Ectodermal cell (in vitro differentiated cells): ENCODE results near the gene MRPL37.

ENCODE experiments used
- H3K27ac ChIP-seq: 2 replicates; pipeline ENCODE4 v1.7.0; 2013; ENCODE audit warnings: mild to moderate bottlenecking, low read depth, low read length; ENCODE audit not compliant: insufficient read depth, poor library complexity, severe bottlenecking
- H3K27me3 ChIP-seq: 2 replicates; pipeline ENCODE4 v1.7.0; 2013; ENCODE audit warnings: mild to moderate bottlenecking, low read length; ENCODE audit not compliant: insufficient read depth, control insufficient read depth, poor library complexity, severe bottlenecking
- H3K36me3 ChIP-seq: one replicate; pipeline ENCODE4 v1.7.0; 2013; ENCODE audit warnings: low read length; ENCODE audit not compliant: control insufficient read depth, insufficient read depth
- H3K4me1 ChIP-seq: one replicate; pipeline ENCODE4 v1.7.0; 2013; ENCODE audit warnings: low read length; ENCODE audit not compliant: control insufficient read depth, insufficient read depth
- H3K4me3 ChIP-seq: 2 replicates; pipeline ENCODE4 v1.7.0; 2013; ENCODE audit warnings: low read depth, low read length, control low read depth; ENCODE audit not compliant: insufficient read depth
- H3K9me3 ChIP-seq: 2 replicates; pipeline ENCODE4 v1.7.0; 2013; ENCODE audit warnings: mild to moderate bottlenecking, low read length, moderate library complexity; ENCODE audit not compliant: control insufficient read depth
- WGBS, 2 experiments: methylation state at CpG; one replicate each; pipeline ENCODE4 v1.1.7; 2013; ENCODE audit warnings: missing lambda C conversion rate in 2 of 2; 5-methylcytosine and 5-hydroxymethylcytosine counted together

The MRPL37 gene

DNA sequence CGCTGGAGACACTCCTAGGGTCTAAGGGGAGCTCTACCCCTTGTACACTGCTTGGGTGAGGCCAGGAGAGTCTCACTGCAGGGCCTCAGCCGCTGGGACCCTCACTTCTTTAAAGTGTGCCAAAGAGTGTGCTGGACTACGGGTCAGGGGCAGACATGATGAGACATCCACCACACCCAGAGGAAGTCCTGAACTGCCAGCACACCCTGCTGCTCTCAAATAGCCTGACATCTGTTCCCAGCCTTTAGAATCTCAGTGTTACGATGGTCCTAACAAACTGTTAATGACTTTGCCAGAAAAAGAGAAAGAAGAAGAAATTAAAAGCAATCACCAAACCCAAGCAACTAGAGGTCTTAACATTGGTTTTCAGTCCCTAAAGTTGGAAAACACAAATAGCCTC lies 49.0 kb downstream of the MRPL37 start:
- no peak overlapping the region for H3K27ac ChIP-seq
- 93 to 96% methylated on average over 4 of the region's 4 CpGs for WGBS, 2 experiments

GRCh38 chr1:54249819-54250435 lies 50.0 kb downstream of the MRPL37 start:
- Histone ChIP-seq H3K27ac (no peak overlapping the region), H3K4me1 (peaks cover 17% of the 10 kb centered on the region), H3K36me3 (no peaks in the 10 kb centered on the region), H3K4me3 (no peak overlapping the region), H3K9me3 (no peaks in the 10 kb centered on the region), H3K27me3 (no peaks in the 10 kb centered on the region)
- WGBS, 2 experiments: 85 to 92% methylated on average over 9 of the region's 9 CpGs

More for the DNA sequence above, 49.0 kb downstream of the MRPL37 start:
- Histone ChIP-seq H3K4me3 (no peak overlapping the region), H3K9me3 (no peaks in the 10 kb centered on the region), H3K36me3 (no peaks in the 10 kb centered on the region), H3K27me3 (no peaks in the 10 kb centered on the region), H3K4me1 (peaks cover 17% of the 10 kb centered on the region)

DNA sequence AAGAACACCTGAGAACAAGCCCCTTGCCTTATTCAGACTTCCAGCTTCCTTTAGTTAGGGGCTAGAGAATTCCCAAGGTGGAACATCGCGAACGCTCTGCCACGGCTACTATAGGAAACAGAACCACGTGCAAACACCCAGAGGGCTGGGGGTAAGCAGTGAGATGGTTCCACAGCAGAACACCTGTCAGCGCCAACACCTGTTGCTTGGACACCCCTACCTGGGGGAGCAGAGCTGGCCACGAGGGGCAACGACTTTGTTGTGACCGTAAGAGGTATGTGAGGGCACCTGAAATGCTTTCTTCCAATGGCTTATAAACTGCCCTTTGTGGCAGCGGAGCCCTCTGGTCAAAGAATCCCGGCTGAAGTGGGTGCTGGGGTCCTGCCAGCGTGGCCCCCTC lies 50.7 kb downstream of the MRPL37 start:
- 94 to 96% methylated on average over 12 of the region's 12 CpGs for WGBS, 2 experiments
- Histone ChIP-seq H3K27ac (no peak overlapping the region), H3K9me3 (no peaks in the 10 kb centered on the region), H3K27me3 (no peaks in the 10 kb centered on the region), H3K4me1 (peaks cover 15% of the 10 kb centered on the region), H3K36me3 (no peaks in the 10 kb centered on the region), H3K4me3 (no peak overlapping the region)

- Histone ChIP-seq H3K27me3 (no peaks in the 10 kb centered on the region), H3K9me3 (no peaks in the 10 kb centered on the region), H3K27ac (no peak overlapping the region), H3K4me3 (no peak overlapping the region), H3K36me3 (no peaks in the 10 kb centered on the region), H3K4me1 (peaks cover 14% of the 10 kb centered on the region)
- 94 to 97% methylated on average over 11 of the region's 11 CpGs for WGBS, 2 experiments
Measured at GRCh38 chr1:54252371-54252936, 52.5 kb downstream of the MRPL37 start.

DNA sequence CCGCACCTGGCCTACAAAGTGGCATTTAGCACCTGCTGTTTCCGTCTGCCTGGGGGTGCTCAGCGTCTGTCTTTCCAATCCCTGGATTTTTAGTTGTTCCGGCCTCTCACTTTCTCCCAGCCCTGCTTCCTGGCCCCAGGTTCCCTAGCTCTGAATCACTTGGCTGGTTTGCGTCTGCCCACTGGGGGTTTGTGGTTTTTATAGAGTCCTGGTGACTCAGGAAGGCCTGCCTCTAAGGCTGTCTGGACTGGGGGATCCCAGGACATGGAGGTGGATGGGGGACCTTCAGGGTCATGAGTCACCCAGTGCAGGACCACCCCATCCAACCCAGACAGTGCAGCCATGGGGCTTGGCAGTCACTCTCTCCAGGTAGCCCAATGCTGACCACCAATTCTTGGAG lies 53.5 kb downstream of the MRPL37 start:
- Histone ChIP-seq H3K4me1 (peaks cover 20% of the 10 kb centered on the region), H3K27me3 (no peaks in the 10 kb centered on the region), H3K4me3 (no peak overlapping the region), H3K9me3 (no peaks in the 10 kb centered on the region), H3K27ac (no peak overlapping the region), H3K36me3 (no peaks in the 10 kb centered on the region)
- 88 to 93% methylated on average over 5 of the region's 5 CpGs for WGBS, 2 experiments

DNA sequence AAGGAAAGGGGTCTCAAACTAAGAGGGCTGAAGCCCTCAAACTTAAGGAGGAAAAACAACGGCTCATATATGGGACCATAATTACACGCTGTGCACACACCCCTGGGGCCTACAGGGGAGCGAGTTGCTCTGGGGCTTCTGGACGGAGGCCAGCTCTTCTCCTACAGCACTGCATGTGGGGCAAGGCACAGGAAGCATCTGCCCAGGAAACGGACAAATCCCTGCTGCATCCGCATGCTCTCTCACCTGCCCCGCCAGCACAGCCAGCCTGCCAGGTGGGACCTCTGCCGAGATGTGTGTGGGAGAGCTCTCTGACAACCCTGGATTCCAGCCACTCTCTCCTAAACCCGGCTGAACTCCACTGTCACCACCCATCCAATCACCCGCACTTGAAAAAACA lies 54.1 kb downstream of the MRPL37 start:
- Histone ChIP-seq H3K4me1 (peaks cover 20% of the 10 kb centered on the region), H3K36me3 (no peaks in the 10 kb centered on the region), H3K4me3 (no peak overlapping the region), H3K27me3 (no peaks in the 10 kb centered on the region), H3K27ac (no peak overlapping the region), H3K9me3 (no peaks in the 10 kb centered on the region)
- 94 to 96% methylated on average over 10 of the region's 10 CpGs for WGBS, 2 experiments

DNA sequence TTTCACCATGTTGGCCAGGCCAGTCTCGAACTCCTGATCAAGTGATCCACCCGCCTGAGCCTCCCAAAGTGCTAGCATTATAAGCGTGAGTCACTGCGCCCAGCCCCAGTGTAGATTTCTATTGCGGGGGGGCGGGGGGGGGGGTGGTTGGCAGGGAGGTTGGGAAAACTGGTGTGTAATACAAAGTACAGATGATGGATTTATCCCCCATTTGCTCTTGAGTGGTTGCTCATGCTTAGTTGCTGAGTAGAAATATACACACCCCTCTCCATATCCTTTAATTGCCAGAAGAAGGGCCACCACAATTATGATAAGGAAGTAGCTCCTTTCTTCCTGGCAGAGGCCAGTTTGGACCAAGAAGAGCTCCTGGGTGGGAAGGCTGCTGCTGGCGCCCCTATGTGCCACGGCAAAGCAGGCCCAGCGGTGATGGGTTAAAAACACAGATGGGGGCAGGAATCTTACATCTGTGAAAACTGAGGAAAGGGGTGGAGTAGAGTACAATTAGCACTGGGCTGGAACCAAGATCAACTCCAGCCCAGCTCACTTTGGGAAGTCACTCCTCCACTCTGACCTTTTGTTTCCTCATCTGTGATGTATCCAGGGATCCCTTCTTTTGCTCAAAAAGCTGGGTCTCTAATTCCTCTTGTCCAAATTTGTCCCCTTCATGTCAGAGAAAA lies 55.2 kb downstream of the MRPL37 start:
- WGBS, 2 experiments: 94 to 98% methylated on average over 7 to 9 of the region's 9 CpGs
- Histone ChIP-seq H3K4me1 (peaks cover 20% of the 10 kb centered on the region), H3K27me3 (no peaks in the 10 kb centered on the region), H3K36me3 (no peaks in the 10 kb centered on the region), H3K27ac (no peak overlapping the region), H3K4me3 (no peak overlapping the region), H3K9me3 (no peaks in the 10 kb centered on the region)

DNA sequence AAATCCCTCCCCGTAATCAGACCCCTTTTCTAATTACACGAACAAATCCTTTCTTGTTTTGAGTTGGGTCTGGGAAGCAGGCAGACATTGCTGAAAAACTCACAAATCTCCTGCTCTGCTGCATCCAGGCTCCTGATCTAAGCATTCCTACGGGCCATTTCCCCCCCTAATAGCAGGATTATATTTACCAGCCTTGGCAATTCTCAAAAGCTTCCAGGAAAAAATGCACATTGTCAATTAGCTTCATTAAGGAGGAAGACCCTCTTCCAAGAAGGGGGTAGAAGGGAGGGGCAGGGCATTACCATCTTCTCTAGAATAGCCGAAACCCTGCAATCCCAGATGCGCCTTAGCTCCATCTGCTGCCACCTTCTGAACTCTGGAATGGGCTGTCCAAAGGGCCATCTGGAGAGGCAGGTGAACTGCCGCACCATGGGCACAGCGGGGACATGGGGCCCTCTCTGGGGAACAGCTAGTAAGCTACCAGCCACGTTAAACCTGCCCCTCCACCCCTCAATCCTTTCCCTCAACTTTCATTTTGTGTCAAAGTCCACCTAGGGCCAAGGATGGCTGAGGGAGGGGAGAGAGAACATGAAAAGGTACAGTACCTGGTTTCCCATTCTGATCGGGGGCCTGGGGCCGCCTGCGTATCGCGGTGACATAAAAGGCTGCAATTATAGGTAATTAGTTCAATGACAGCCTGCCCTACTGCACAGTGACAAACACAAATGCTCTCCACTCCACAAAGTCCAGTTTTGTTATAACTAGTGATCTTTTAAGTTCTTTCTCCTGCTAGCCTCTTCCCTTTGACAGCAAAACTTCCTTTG lies 56.8 kb downstream of the MRPL37 start:
- Histone ChIP-seq H3K27ac (peak overlapping the region; percentile 67), H3K4me1 (peaks cover 26% of the 10 kb centered on the region), H3K36me3 (no peaks in the 10 kb centered on the region), H3K4me3 (no peak overlapping the region), H3K27me3 (no peaks in the 10 kb centered on the region), H3K9me3 (no peaks in the 10 kb centered on the region)
- 86 to 92% methylated on average over 13 of the region's 13 CpGs for WGBS, 2 experiments

GRCh38 chr1:54257346-54257620 lies 57.3 kb downstream of the MRPL37 start:
- Histone ChIP-seq H3K27ac (peak overlapping the region; percentile 67), H3K9me3 (no peaks in the 10 kb centered on the region), H3K4me1 (peaks cover 26% of the 10 kb centered on the region), H3K27me3 (no peaks in the 10 kb centered on the region), H3K4me3 (no peak overlapping the region), H3K36me3 (no peaks in the 10 kb centered on the region)
- WGBS, 2 experiments: 54 to 55% methylated on average over 10 of the region's 10 CpGs

- no peak overlapping the region for H3K4me3 ChIP-seq
- no peaks in the 10 kb centered on the region for H3K27me3 ChIP-seq
- no peaks in the 10 kb centered on the region for H3K36me3 ChIP-seq
- H3K4me1 ChIP-seq: peaks cover 26% of the 10 kb centered on the region
- WGBS, 2 experiments: 92 to 93% methylated on average over 22 to 23 of the region's 23 CpGs
- no peak overlapping the region for H3K27ac ChIP-seq
- H3K9me3 ChIP-seq: no peaks in the 10 kb centered on the region
Measured at GRCh38 chr1:54257876-54258275, 57.9 kb downstream of the MRPL37 start.
